Endometrial microvascular endothelial cells (primary cell): ENCODE data around the gene NDST3. TPM values are rescaled to one million over a fixed set of nuclear protein-coding genes. Genes with fewer than 3 reads are reported as not detected.

ENCODE experiments used
- in situ Hi-C: cut with HindIII; loops from 2 replicates; pipeline ENCODE4 v1.10.0; 2017; ENCODE audit warnings: low sequenced_read_pairs, low pct_unique_long_range_greater_than_20kb; ENCODE audit errors: inconsistent ontology term
- total RNA-seq: library from RNA; depleted of rRNA; stranded (reverse); fragments of >200 nt; gene quantifications from one replicate; pipeline ENCODE4 v1.2.3, GENCODE V29; 2015; ENCODE audit errors: inconsistent ontology term

Gene NDST3
- total RNA-seq, 1 donor from 2014 or later: not detected

GRCh38 chr4:118158763-118159375 is 124.6 kb downstream of the NDST3 start:
- in situ Hi-C loops: no loop called here

- in situ Hi-C loops: no loop called here
These were observed 133.0 kb downstream of the NDST3 start for GRCh38 chr4:118167306-118167705.

DNA sequence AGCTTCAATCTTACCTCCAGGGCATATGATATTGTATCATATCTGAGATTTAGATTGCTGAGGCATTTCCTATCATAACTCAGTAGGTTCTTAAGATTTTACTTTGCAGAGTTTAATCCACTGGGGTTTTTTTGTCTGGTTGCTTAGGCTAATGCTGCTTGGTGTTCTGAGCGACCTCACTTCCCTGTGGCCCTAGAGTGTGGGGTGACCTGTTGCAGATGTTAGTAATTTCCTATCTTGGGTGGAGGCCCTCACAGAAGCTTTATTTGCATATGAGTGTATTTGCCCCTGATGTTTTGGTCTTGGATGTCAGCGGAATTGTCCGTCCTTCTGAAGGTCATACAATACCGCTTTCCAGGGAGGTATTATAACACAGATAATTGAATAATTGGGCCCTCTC is 137.1 kb downstream of the NDST3 start:
- in situ Hi-C loops: no loop called here

- in situ Hi-C loops: no loop called here
These were observed 138.8 kb downstream of the NDST3 start for GRCh38 chr4:118173126-118173525.

DNA sequence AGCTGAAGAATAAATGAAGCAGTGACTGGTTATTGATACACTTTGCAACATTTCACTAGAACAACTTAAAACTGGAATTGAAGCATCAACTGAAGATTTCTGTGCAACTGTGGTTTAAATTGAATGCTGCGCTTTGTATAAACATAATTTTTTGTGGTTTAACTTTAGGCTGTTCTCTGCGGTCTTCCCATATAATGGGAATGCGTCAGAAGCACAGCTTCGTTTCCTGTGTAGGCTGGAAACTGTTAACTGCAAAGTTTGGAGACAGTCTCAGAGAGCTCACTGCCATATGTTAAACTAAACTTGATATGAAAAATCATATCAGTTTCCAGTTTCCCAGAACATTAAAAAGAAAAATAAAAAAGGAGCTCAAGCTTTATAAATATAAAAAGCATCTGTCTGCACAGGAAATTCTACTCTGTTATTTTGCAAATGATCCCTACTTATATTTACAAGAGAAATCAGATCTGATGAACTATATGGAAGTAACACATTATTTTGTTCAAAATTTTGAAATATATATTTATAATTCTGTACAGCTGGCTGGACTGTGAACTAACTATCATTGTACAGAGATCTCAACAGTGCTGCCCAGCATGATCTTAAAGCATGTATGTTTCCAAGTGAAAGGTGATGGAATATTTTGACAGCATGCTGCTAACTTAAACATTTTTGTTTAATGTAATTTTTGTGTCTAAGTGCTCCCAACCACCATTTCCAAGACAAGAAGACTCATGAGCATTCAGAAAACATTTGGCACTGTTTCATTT is 139.9 kb downstream of the NDST3 start:
- in situ Hi-C loops: no loop called here

GRCh38 chr4:118175506-118175905 is 141.2 kb downstream of the NDST3 start:
- in situ Hi-C loops: no loop called here

DNA sequence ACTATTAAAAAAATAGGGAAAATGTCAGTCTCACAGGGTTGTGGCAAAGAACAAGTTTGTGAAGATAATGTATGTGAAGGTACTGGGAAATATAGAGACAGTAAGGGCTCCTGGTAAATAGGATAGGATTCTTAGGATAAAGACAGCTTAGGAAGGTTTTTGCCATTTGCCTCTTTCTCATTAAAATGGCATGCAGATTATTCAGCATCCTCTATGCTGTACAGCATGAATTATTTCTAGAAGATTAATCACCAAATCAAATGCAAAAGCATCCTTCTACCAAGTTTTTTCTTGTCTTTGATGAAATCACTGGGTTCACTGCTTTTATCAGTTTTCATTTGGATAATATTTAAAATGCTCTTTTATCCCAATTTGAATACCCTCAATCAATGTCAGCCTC is 142.8 kb downstream of the NDST3 start:
- in situ Hi-C loops: no loop called here

DNA sequence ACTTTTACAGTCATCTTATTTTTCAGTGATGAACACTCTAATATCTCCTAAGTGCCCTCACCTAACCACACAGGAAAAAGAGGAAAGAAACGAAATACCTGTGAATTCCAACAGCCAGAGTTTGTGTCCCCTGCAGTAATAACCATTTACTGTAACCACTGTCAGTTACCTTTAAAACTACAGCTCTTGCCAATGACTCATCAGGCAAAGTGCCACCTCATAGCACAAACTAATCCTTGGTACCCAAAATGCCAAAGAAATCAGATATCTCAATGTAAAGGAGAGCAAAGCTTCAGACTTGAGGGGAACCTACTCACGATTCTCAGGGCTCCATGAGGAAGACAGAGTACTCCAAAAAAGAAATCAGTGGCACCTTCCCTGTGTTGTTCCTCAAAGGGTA is 146.5 kb downstream of the NDST3 start:
- in situ Hi-C loops: no loop called here

DNA sequence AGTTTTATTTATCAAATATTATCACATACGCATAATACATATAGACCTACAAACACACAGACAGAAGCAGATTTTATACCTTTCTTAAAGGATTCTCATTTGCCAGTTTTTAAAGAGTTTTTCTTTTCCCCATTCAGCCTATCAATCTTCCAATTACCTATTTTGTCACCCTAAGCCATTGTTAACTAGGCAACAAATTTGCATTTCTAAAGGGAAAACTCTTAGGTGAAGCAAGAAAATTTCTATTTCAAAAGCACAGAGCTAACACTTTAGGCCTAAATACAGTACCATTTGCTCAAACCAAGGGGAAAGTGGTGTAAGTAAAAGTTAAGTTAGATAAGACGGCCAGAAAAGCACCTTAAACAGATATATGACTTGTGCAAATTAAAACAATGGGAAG is 156.6 kb downstream of the NDST3 start:
- in situ Hi-C loops: no loop called here

DNA sequence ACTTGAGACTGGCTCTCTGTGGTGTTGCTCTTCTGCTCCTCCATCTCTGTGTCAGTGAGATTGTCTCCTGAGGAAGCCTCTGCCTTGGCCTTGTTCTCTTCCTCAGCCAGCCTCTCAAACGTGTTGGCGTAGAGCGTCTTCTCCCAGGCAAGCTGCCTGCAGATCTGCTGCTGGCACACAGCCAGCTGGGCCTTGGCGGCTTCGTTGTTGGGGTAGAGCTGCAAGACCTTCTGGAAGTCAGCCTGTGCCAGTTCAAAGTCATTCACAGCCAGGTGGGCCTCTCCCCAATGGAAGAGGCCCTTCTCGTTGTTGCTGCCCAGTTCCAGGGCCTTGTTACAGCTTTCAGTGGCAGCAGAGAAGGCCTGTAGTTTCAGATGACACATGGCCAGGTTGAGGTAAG is 159.1 kb downstream of the NDST3 start:
- in situ Hi-C loops: no loop called here

GRCh38 chr4:118206627-118207026 is 172.3 kb downstream of the NDST3 start:
- in situ Hi-C loops: no loop called here

GRCh38 chr4:118213101-118213500 is 178.8 kb downstream of the NDST3 start:
- in situ Hi-C loops: no loop called here

GRCh38 chr4:118215826-118216225 is 181.5 kb downstream of the NDST3 start:
- in situ Hi-C loops: no loop called here

GRCh38 chr4:118221227-118221800 is 187.0 kb downstream of the NDST3 start:
- in situ Hi-C loops: no loop called here

- in situ Hi-C loops: no loop called here
These were observed 190.1 kb downstream of the NDST3 start for GRCh38 chr4:118224243-118224829.

- in situ Hi-C loops: no loop called here
These were observed 191.2 kb downstream of the NDST3 start for GRCh38 chr4:118225511-118225910.

DNA sequence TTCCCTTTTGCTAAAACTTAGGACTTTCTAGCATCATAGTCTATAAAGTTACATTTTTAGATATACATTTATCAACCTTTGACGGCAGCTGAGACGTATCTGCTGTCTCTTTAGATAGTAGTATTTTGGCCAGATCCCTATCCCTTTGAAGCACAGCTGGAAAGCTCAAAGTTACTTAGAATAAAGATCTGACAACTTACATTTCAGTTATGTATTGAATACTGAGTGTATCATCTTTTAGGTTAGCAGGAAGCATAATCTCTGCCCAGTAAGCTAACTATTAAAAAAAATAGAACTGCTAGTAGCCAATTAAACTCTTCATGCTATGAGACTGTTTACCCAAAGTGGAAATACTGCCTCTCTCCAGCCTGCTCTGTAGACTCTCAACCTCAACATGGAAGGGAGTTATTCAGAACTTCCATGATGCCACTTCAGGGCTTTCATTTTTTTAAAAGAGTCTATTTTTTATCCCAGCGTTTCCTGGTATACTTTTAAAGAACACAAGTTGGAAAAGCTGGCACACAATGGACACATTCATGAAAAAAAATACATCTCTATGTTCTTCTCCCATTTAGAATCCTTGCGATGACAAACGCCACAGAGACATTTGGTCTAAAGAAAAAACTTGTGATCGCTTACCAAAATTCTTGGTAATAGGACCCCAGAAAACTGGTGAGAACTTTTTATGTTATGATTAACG is 192.2 kb downstream of the NDST3 start:
- in situ Hi-C loops: no loop called here

DNA sequence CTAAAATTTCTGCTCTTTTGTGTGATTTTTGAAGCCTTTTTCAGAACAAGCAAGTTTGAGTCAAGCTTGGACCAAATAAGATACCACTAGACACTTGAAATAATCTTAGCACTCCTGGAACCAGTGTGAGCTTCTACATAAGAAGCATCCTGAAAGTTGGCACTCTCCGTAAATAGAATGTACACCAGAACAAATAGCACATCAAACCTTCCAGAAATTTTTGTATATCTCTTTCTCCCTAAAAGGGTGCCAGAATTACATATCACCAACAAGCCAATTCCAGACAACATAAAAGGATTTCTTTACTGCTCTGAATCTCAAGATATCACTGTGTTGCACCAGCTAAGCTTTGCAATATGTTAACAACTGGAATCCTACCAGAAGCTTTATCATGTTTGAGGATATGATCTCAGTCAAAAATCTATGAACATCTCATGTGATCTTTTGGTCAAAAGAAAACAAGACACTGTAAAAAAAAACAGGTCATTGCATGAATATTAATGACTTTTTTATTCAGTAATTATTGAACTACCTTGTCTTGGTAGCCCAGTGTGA is 201.4 kb downstream of the NDST3 start:
- in situ Hi-C loops: no loop called here

DNA sequence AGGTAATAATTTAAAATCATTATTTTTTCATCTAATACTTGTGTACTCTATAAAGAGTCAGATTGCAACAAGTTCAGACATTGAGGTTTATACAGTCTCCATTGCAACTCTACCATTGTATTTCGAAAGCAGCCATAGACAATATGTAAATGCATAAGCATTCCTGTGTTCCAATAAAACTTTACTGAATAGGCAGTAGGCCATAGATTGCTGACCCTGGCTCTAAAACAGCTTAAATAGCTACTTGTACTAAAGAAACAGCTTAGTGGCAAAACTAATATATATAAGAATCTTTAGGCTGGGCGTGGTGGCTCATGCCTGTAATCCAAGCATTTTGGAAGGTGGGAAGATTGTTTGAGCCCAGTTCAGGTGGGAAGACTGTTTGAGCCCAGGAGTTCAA is 203.2 kb downstream of the NDST3 start:
- in situ Hi-C loops: no loop called here
